Stimulated activated naive CD8-positive, alpha-beta T cell treated with anti-CD3 and anti-CD28 coated beads, Interleukin-15, amount 100 ng/mL, for 72 hours (primary cell): Measurements from ENCODE around the gene NFATC4.

Experiments used
- ATAC-seq: fragments of 150-1000 bp; cut with Tn5 transposase; 2 replicates; pipeline ENCODE4 v1.10.0; 2021; ENCODE audit warnings: mild to moderate bottlenecking, moderate library complexity
- DNase-seq, 2 donors: peaks; one replicate each; pipeline ENCODE4 v3.0.0; 2021 to 2022
- H3K27ac Mint-ChIP-seq, 2 donors: one replicate each; pipeline ENCODE4 v1.8.0; 2022; ENCODE audit warnings: mild to moderate bottlenecking in 2 of 2, mixed read lengths in 2 of 2, moderate library complexity in 2 of 2
- H3K27me3 Mint-ChIP-seq: one replicate; pipeline ENCODE4 v1.8.0; 2022; ENCODE audit warnings: mixed read lengths
- H3K4me1 Mint-ChIP-seq: one replicate; pipeline ENCODE4 v1.8.0; 2022; ENCODE audit warnings: mild to moderate bottlenecking, mixed read lengths
- H3K4me3 Mint-ChIP-seq, 2 donors: one replicate each; pipeline ENCODE4 v1.8.0; 2022; ENCODE audit warnings: mild to moderate bottlenecking in 2 of 2, mixed read lengths in 2 of 2, moderate library complexity in 1 of 2
- H3K9me3 Mint-ChIP-seq, 2 donors: one replicate each; pipeline ENCODE4 v1.8.0; 2022; ENCODE audit warnings: mixed read lengths in 2 of 2

The NFATC4 gene

DNA sequence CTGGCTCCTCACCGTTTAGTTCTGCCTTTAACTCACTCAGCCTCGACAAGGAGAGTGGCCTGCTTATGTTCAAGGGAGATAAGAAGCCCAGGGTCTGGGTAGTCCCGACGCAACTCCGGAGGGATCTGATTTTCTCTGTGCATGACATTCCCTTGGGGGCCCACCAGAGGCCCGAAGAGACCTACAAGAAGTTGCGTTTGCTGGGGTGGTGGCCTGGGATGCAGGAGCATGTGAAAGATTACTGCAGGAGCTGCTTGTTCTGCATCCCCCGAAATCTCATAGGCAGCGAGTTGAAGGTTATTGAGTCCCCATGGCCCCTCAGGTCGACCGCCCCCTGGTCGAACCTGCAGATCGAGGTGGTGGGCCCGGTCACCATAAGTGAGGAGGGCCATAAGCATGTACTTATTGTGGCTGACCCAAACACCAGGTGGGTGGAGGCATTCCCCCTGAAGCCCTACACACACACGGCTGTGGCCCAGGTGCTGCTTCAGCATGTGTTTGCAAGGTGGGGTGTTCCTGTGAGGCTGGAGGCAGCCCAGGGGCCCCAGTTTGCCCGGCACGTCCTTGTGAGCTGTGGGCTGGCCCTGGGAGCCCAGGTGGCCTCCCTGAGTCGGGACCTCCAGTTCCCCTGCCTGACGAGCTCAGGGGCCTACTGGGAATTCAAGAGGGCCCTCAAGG lies 48.4 kb downstream of the NFATC4 start:
- Mint-ChIP-seq H3K27ac (no peak overlapping the region), H3K27me3 (peaks cover 11% of the 10 kb centered on the region), H3K4me3 (no peak overlapping the region), H3K9me3 (no peaks in the 10 kb centered on the region), H3K4me1 (no peaks in the 10 kb centered on the region)
- no peak for ATAC-seq
- DNase-seq = no peak

GRCh38 chr14:24416932-24417619 lies 49.1 kb downstream of the NFATC4 start:
- no peak for DNase-seq
- no peaks in the 10 kb centered on the region for H3K9me3 Mint-ChIP-seq
- no peak overlapping the region for H3K27ac Mint-ChIP-seq
- H3K27me3 Mint-ChIP-seq = peaks cover 11% of the 10 kb centered on the region
- no peaks in the 10 kb centered on the region for H3K4me1 Mint-ChIP-seq
- H3K4me3 Mint-ChIP-seq = no peak overlapping the region
- ATAC-seq = no peak

DNA sequence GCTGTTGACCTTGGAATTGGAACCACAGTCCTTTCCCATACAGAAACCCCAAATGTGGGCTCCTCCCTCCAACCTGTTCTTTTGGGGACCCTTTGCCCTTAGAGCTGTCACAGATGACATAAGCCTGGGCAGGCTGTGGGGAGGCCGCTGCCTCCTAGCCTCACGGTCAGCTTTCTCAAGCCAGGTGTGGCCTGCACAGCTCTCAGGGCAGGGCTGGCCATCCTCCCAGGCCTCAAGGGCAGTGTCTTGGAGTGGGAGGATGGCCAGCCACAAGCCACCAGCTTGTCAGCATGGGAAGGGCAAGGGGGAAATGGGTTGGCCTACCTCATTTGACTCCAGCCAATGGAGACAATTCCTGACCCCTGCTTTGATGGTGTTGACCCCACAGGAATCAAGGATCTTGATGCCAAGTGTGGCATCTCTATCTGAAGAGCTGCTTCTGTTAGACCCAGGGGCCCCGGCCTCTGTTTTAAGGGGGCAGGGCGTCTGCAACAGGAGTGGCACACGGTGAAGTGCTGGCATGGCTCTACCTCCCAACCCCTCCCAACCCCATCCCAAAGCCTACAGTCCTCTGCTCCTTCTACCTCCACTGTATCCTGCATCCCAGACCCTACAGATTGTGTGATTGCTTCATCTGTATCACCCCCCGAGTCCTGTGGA lies 50.0 kb downstream of the NFATC4 start:
- DNase-seq (no peak), ATAC-seq (no peak)
- Mint-ChIP-seq H3K27me3 (peaks cover 11% of the 10 kb centered on the region), H3K4me1 (no peaks in the 10 kb centered on the region), H3K4me3 (no peak overlapping the region), H3K9me3 (no peaks in the 10 kb centered on the region), H3K27ac (peak overlapping the region; percentile 67 to 79)

- ATAC-seq (no peak), DNase-seq (no peak)
- peak overlapping the region in 1 of 2 donors; percentile 67 for H3K27ac Mint-ChIP-seq
- H3K4me1 Mint-ChIP-seq = no peaks in the 10 kb centered on the region
- peaks cover 11% of the 10 kb centered on the region for H3K27me3 Mint-ChIP-seq
- no peaks in the 10 kb centered on the region for H3K9me3 Mint-ChIP-seq
- H3K4me3 Mint-ChIP-seq = no peak overlapping the region
Measured at GRCh38 chr14:24418492-24418873, 50.5 kb downstream of the NFATC4 start.

GRCh38 chr14:24422261-24422660 lies 54.3 kb downstream of the NFATC4 start:
- ATAC-seq (no peak), DNase-seq (no peak)
- H3K4me1 Mint-ChIP-seq = peaks cover 24% of the 10 kb centered on the region
- peaks cover 11% of the 10 kb centered on the region for H3K27me3 Mint-ChIP-seq
- no peaks in the 10 kb centered on the region for H3K9me3 Mint-ChIP-seq
- no peak overlapping the region for H3K4me3 Mint-ChIP-seq
- no peak overlapping the region for H3K27ac Mint-ChIP-seq

GRCh38 chr14:24422694-24423601 lies 55.0 kb downstream of the NFATC4 start:
- ATAC-seq (peak; percentile 36), DNase-seq (no peak)
- Mint-ChIP-seq H3K4me3 (no peak overlapping the region), H3K9me3 (no peaks in the 10 kb centered on the region), H3K4me1 (peaks cover 30% of the 10 kb centered on the region), H3K27me3 (peaks cover 11% of the 10 kb centered on the region), H3K27ac (no peak overlapping the region)

DNA sequence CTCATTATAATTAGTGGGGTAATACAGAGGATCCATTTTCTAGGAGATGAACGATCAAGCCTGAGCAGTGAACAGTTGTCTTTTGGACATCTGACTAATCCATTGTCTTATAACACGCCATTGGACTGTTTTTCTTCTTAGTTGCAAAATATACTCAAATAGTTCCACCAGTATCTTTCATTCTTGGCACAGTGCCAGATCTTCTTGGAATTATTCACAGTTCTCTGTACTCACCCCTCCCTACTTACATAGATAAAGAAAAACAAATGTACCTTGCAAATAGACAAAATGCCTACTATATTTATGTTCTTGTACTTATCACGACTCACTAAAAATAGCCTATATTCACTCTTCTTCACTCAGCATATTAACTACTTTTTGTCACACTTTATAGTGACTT lies 57.7 kb downstream of the NFATC4 start:
- DNase-seq = no peak
- no peaks in the 10 kb centered on the region for H3K9me3 Mint-ChIP-seq
- no peak overlapping the region for H3K27ac Mint-ChIP-seq
- no peak for ATAC-seq
- no peak overlapping the region for H3K4me3 Mint-ChIP-seq
- no peaks in the 10 kb centered on the region for H3K27me3 Mint-ChIP-seq
- peaks cover 45% of the 10 kb centered on the region for H3K4me1 Mint-ChIP-seq

DNA sequence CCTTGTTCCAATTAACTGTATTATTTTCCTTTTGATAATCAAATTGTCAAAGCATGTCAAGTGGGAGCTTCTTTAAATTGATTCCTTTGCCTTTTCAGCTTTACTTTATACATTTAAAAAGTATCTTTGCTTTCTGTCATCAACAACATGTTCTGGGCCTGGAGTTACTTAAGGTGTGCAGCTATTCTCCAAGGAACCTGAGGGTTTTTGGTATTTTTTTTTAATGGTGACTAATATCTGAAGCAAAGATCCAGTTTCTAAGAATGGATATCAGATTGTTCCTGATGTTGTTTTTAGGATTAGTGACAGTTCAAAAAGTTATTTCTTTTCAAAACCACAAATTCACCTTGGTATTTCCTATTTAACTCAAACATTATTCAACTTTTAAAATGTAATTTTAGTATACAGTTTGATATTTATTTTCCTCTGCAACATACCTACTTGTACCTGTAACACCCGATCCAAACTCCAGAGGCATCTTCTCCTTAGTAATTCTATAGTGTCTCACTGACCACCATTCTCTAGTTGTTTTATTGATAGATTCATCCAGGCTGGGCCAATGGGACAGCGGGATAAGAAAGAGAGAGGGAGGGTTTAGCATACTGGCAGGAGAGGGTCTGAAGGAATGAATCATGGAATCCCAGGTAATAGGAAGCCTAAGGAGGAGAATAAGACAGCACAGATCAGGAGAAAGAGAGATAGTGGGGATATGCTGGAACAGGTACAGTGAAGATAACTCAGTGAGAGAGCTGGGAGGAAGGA lies 58.3 kb downstream of the NFATC4 start:
- Mint-ChIP-seq H3K27ac (no peak overlapping the region), H3K9me3 (no peaks in the 10 kb centered on the region), H3K27me3 (no peaks in the 10 kb centered on the region), H3K4me1 (peaks cover 51% of the 10 kb centered on the region), H3K4me3 (no peak overlapping the region)
- ATAC-seq = no peak
- no peak for DNase-seq

DNA sequence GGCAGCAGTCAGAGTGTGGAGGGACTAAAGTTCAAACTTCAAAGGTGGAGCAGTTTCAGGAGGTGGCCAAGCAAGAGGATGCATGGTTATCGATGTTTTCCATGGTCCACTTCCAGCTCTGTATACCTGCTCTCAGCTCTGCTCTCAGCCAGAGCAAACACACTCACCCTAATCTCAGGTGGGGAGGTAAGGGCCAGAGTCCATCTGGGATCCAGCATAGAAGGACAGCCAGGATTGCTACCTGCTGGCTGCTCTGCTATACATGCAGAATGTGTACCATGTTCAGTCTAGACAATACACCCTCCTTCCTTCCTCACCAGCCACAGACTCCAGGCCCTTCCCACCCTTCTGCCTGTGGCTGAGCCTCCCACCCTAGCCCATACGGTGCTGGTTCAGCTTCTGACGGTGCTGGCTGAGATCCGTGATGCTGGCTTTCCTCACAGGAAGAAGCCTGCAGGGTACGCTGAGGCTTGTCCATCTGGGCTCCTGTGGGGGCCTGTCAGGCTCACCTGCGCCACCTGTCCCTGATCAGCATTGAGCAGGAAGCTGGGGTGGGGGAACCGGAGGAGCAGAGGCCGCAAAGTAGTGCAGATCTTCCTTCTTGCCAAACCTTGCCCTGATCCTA lies 59.0 kb downstream of the NFATC4 start:
- Mint-ChIP-seq H3K4me1 (peaks cover 57% of the 10 kb centered on the region), H3K27ac (no peak overlapping the region), H3K4me3 (no peak overlapping the region), H3K9me3 (no peaks in the 10 kb centered on the region), H3K27me3 (no peaks in the 10 kb centered on the region)
- DNase-seq = no peak
- no peak for ATAC-seq

GRCh38 chr14:24427537-24428508 lies 59.8 kb downstream of the NFATC4 start:
- Mint-ChIP-seq H3K27ac (peak overlapping the region in 1 of 2 donors; percentile 65), H3K9me3 (no peaks in the 10 kb centered on the region), H3K4me1 (peaks cover 62% of the 10 kb centered on the region), H3K27me3 (no peaks in the 10 kb centered on the region), H3K4me3 (peak overlapping the region in 1 of 2 donors; percentile 66)
- DNase-seq = no peak
- no peak for ATAC-seq

DNA sequence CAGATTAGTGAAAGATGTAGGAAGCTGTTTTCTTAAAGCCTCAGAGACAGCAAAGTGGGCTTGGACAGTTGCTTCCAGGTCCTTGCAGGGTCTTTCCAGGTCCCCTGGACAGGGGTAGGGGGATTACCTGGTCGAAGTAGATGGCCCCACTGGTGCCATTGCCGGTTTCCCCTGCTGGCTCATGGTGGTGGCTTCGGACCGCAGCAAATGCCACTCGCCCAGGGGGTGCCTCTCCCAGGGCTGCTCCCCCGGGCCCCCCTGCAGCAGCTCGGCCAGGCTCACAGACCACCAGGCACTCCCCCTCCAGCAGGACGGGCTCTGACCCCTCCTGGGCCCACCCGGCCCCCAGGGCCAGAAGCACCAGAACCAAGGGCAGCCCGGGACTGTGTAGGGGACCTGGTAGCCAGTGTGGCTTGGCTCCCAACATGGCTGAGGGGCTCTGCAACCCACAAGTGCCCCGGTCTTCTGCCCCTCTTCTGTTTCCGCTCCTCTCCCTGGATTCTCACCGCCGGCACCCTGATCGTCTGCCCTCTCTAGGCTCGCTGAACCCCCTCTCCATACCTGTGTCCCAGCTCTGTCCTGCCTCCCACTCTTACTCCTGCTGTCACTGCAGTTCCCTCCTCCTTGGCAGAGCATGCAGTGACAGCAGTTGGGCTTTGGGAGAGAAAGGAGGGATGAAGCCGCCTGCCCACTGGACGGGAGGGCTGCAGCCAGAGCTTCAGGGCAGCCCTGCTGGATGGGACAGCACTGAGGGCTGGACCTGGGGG lies 60.8 kb downstream of the NFATC4 start:
- Mint-ChIP-seq H3K27me3 (no peaks in the 10 kb centered on the region), H3K27ac (peak overlapping the region; percentile 99), H3K4me3 (peak overlapping the region; percentile 92 to 93), H3K4me1 (peaks cover 66% of the 10 kb centered on the region), H3K9me3 (no peaks in the 10 kb centered on the region)
- ATAC-seq = no peak
- no peak for DNase-seq
